Ovary (tissue), 3 donors: ENCODE measurements around the gene NR2E3.

Experiments used
- CTCF ChIP-seq, 3 donors: fragments of 450-650 bp in 2 of 3; fragments of 200-600 bp in 1 of 3; IDR thresholded peaks; one replicate each; pipeline versions ENCODE4 v1.5.1 to v1.8.0; 2016 to 2022; ENCODE audit warnings: antibody characterized with exemption in 3 of 3, mild to moderate bottlenecking in 1 of 3
- EP300 ChIP-seq: sonication (generic); formaldehyde crosslinking; IDR thresholded peaks from one replicate; pipeline ENCODE4 v1.6.1; 2017; ENCODE audit warnings: antibody characterized with exemption
- POLR2A ChIP-seq: fragments of 450-650 bp; IDR thresholded peaks from one replicate; pipeline ENCODE4 v1.6.1; 2017; ENCODE audit warnings: antibody characterized with exemption, mild to moderate bottlenecking, moderate library complexity
- donor health status: DM: no; HTN: no; CAD: no.

GRCh38 chr15:71801935-71802655, 8.3 kb upstream of the NR2E3 start:
- TF ChIP-seq CTCF (IDR thresholded peaks at IDR 0.05) (no peak), EP300 (no peak), POLR2A (no peak)
